Spleen (tissue), 7 donors: ENCODE measurements around the gene POU2F3.

ENCODE experiments used
- CTCF ChIP-seq, 11 experiments: fragments of 200-600 bp in 7 of 11; fragments of 450-650 bp in 4 of 11; sonication (generic) in 4 of 11; IDR thresholded peaks in 8 of 11; conservative IDR thresholded peaks in 3 of 11; 1 replicate in 7 of 11; 2 replicates in 4 of 11; pipeline versions ENCODE4 v1.4.0 to v1.8.0; 2016 to 2021; ENCODE audit warnings: antibody characterized with exemption in 11 of 11, inconsistent platforms in 4 of 11, mild to moderate bottlenecking in 1 of 11
- POLR2A ChIP-seq, 3 donors: fragments of 450-650 bp; IDR thresholded peaks; one replicate each; pipeline ENCODE4 v1.5.1; 2017; ENCODE audit warnings: antibody characterized with exemption in 3 of 3, mild to moderate bottlenecking in 1 of 3
- POLR2AphosphoS5 ChIP-seq, 3 donors: sonication (generic); formaldehyde crosslinking; IDR thresholded peaks; one replicate each; pipeline ENCODE4 v1.5.1; 2017; ENCODE audit warnings: antibody characterized with exemption in 3 of 3
- donor health status: DM: no; HTN: no; CAD: no; lungs with moderate emphysema.
- donor health status: DM: no; HTN: no; CAD: no.
- donor health status: DM: no; HTN: no; CAD: no.

- TF ChIP-seq CTCF (IDR thresholded peaks at IDR 0.05 in 8 of 11, conservative IDR thresholded peaks at IDR 0.05 in 3 of 11) (no peak), POLR2A (IDR thresholded peaks at IDR 0.05) (no peak), POLR2AphosphoS5 (IDR thresholded peaks at IDR 0.05) (no peak)
Measured at GRCh38 chr11:120258661-120259060, 18.7 kb downstream of the POU2F3 start.
